GM19328 (cell line): ENCODE results near the gene RAB20.

Experiments
- ATAC-seq: cut with Tn5 transposase; IDR thresholded peaks from one replicate; pipeline ENCODE4 v1.9.1; 2021; ENCODE audit warnings: mild to moderate bottlenecking, moderate library complexity; ENCODE audit not compliant: unreplicated experiment

Gene RAB20

DNA sequence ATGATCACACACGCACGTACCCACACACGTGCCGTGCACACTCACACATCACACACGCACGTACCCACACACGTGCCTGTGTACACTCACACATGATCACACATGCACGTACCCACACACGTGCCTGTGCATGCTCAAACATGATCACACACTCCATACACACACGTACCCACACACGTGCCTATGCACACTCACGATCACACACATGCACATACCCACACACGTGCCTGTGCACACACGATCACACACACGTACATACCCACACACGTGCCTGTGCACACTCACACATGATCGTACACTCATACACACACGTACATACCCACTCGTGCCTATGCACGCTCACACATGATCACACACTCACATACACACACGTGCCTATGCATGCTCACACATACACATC lies 86.8 kb downstream of the RAB20 start:
- no peak for ATAC-seq
